Spleen (tissue), 11 donors: ENCODE measurements around the gene BABAM2. TPM values are rescaled to one million over a fixed set of nuclear protein-coding genes. Genes with fewer than 3 reads are reported as not detected.

ENCODE experiments used
- DNase-seq: peaks from one replicate; pipeline ENCODE4 v3.0.0-alpha.2; 2020
- H3K27ac ChIP-seq, 8 donors: fragments of 200-600 bp; sonication (generic) in 7 of 8; 1 replicate in 4 of 8; 2 replicates in 4 of 8; pipeline versions ENCODE4 v1.5.0 to v1.8.0; 2016 to 2021; ENCODE audit warnings: inconsistent platforms in 4 of 8, mild to moderate bottlenecking in 4 of 8, moderate library complexity in 1 of 8
- H3K27me3 ChIP-seq, 7 donors: fragments of 200-600 bp; sonication (generic) in 6 of 7; replicated peaks in 1 of 7; 1 replicate in 4 of 7; 2 replicates in 3 of 7; pipeline versions ENCODE4 v1.5.0 to v1.8.0; 2016 to 2021; ENCODE audit warnings: inconsistent platforms in 3 of 7, mild to moderate bottlenecking in 1 of 7
- H3K36me3 ChIP-seq, 6 donors: fragments of 200-600 bp; sonication (generic) in 5 of 6; 1 replicate in 4 of 6; 2 replicates in 2 of 6; pipeline versions ENCODE4 v1.5.0 to v1.8.0; 2016 to 2021; ENCODE audit warnings: inconsistent platforms in 2 of 6
- H3K4me1 ChIP-seq, 6 donors: fragments of 200-600 bp; sonication (generic) in 5 of 6; 1 replicate in 3 of 6; 2 replicates in 3 of 6; pipeline versions ENCODE4 v1.5.0 to v1.8.0; 2016 to 2021; ENCODE audit warnings: inconsistent platforms in 3 of 6
- H3K4me3 ChIP-seq, 8 donors: fragments of 200-600 bp; sonication (generic) in 7 of 8; 1 replicate in 4 of 8; 2 replicates in 4 of 8; pipeline versions ENCODE4 v1.5.0 to v1.8.0; 2016 to 2021; ENCODE audit warnings: inconsistent platforms in 4 of 8, mild to moderate bottlenecking in 4 of 8, moderate library complexity in 2 of 8
- H3K9me3 ChIP-seq, 8 donors: fragments of 200-600 bp; sonication (generic) in 7 of 8; 1 replicate in 4 of 8; 2 replicates in 4 of 8; pipeline versions ENCODE4 v1.5.0 to v1.8.0; 2016 to 2021; ENCODE audit warnings: inconsistent platforms in 4 of 8
- CTCF ChIP-seq, 11 experiments: fragments of 200-600 bp in 7 of 11; fragments of 450-650 bp in 4 of 11; sonication (generic) in 4 of 11; IDR thresholded peaks in 8 of 11; conservative IDR thresholded peaks in 3 of 11; 1 replicate in 7 of 11; 2 replicates in 4 of 11; pipeline versions ENCODE4 v1.4.0 to v1.8.0; 2016 to 2021; ENCODE audit warnings: antibody characterized with exemption in 11 of 11, inconsistent platforms in 4 of 11, mild to moderate bottlenecking in 1 of 11
- POLR2A ChIP-seq, 3 donors: fragments of 450-650 bp; IDR thresholded peaks; one replicate each; pipeline ENCODE4 v1.5.1; 2017; ENCODE audit warnings: antibody characterized with exemption in 3 of 3, mild to moderate bottlenecking in 1 of 3
- POLR2AphosphoS5 ChIP-seq, 3 donors: sonication (generic); formaldehyde crosslinking; IDR thresholded peaks; one replicate each; pipeline ENCODE4 v1.5.1; 2017; ENCODE audit warnings: antibody characterized with exemption in 3 of 3
- WGBS, 5 donors: extraction: QIAGEN DNeasy Blood & Tissue Kit in 3 of 5; methylation state at CpG; one replicate each; pipeline versions ENCODE4 v1.1.5 to v1.1.7; 2013 to 2018; 5-methylcytosine and 5-hydroxymethylcytosine counted together
- intact Hi-C: fragments of 100-400 bp; cut with DNase I; formaldehyde crosslinking; loops from one replicate; pipeline ENCODE4 v1.15.0; 2023; ENCODE audit warnings: low total_unique reads
- polyA plus RNA-seq, 3 donors: library from polyadenylated mRNA; stranded (reverse); fragments of 200-250 nt; gene quantifications; one replicate each; pipeline ENCODE4 v1.2.1, GENCODE V29; 2013
- total RNA-seq, 7 donors: library from RNA; depleted of rRNA in 3 of 7; stranded (reverse); fragments of >200 nt in 3 of 7; fragmentation: NEBNext Ultra II Directional in 4 of 7; extraction: Animal tissue kit (Norgen Biotek cat#: 25700) in 4 of 7; gene quantifications; one replicate each; pipeline versions ENCODE4 v1.1.0 to v1.2.1, GENCODE V29; 2016 to 2021
- donor health status: healthy with polysubstance abuse.
- donor health status: DM: no; HTN: no; CAD: no; lungs with moderate emphysema.
- donor health status: DM: no; HTN: no; CAD: no.
- donor health status: Bipolar disorder and iron deficiency.
- donor health status: healthy.
- donor health status: DM: no; HTN: no; CAD: no.
- donor health status: DM: yes; HTN: yes; CAD: no.

BABAM2 gene
- total and polyA plus RNA-seq, 10 donors, result 16.1 to 70.1 (median 55.0) TPM

DNA sequence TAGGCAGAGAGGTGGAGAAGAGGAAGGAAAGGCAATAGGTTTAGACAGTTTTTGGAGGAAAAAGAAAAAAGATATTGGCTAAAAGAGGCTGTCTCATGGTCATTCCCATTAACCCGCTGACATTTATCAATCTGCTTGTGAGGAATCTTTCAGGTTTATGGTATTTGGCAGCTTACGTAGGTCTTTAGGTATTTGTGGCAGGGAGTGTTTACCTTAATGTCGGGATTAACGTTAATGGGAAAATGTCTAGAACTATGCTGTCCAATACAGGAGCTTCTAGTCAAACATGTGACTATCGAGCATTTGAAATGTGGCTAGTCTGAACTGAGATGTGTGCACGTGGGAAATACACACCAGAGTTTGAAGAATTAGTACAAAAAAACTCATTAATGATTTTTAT, 144.2 kb downstream of the BABAM2 start:
- no peak overlapping the region for H3K27ac ChIP-seq
- H3K4me1 ChIP-seq, result peaks cover 0 to 5% (median 0%) of the 10 kb centered on the region in 6 donors
- no peak overlapping the region for H3K4me3 ChIP-seq
- H3K36me3 ChIP-seq, result no peaks in the 10 kb centered on the region
- WGBS, 5 donors, result 96 to 98% (median 97%) methylated on average over 6 of the region's 6 CpGs
- DNase-seq, result no peak
- intact Hi-C loops, result no loop called here
- no peaks in the 10 kb centered on the region for H3K27me3 ChIP-seq
- H3K9me3 ChIP-seq, result no peaks in the 10 kb centered on the region
- no peak for TF ChIP-seq CTCF (IDR thresholded peaks at IDR 0.05 in 8 of 11, conservative IDR thresholded peaks at IDR 0.05 in 3 of 11)
- no peak for TF ChIP-seq POLR2AphosphoS5 (IDR thresholded peaks at IDR 0.05)
- TF ChIP-seq POLR2A (IDR thresholded peaks at IDR 0.05), result no peak

DNA sequence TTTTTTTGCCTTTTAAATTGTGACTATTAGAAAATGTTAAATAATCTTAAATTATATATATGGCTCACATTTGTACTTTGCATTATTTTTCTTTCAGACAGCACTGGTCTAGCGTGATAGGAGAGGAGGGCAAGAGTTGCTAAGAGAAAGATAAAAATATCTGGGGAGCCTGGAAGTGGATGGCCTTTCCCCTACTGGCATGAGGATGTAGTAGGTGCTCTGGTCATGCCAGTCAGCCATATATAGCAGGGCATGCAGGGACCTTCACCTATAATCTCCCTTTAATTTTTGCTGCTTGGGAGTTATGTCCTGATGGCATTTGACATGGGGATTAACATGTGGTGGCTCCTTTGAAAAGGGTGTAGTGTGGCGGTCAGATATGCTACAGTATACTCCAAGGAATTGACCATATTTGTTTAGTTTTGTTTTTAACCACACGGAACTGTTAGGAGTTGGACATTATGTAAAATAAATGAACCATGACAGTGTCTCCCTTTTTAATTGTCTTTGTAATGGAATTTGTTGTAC, 144.7 kb downstream of the BABAM2 start:
- Histone ChIP-seq H3K27ac (peak overlapping the region in 3 of 8 donors; percentile 1 to 30 (median 9)), H3K4me1 (peaks cover 0 to 5% (median 0%) of the 10 kb centered on the region in 6 donors), H3K36me3 (no peaks in the 10 kb centered on the region), H3K27me3 (no peaks in the 10 kb centered on the region), H3K4me3 (no peak overlapping the region), H3K9me3 (no peaks in the 10 kb centered on the region)
- intact Hi-C loops, result no loop called here
- WGBS, 5 donors, result 81 to 90% (median 84%) methylated on average over 3 of the region's 3 CpGs
- DNase-seq, result no peak
- TF ChIP-seq POLR2A (IDR thresholded peaks at IDR 0.05) (no peak), CTCF (IDR thresholded peaks at IDR 0.05 in 8 of 11, conservative IDR thresholded peaks at IDR 0.05 in 3 of 11) (no peak), POLR2AphosphoS5 (IDR thresholded peaks at IDR 0.05) (no peak)

GRCh38 chr2:28035816-28036215, 145.3 kb downstream of the BABAM2 start:
- no peaks in the 10 kb centered on the region for H3K36me3 ChIP-seq
- TF ChIP-seq POLR2A (IDR thresholded peaks at IDR 0.05) (no peak), CTCF (IDR thresholded peaks at IDR 0.05 in 8 of 11, conservative IDR thresholded peaks at IDR 0.05 in 3 of 11) (no peak), POLR2AphosphoS5 (IDR thresholded peaks at IDR 0.05) (peak in 1 of 3 donors; percentile 10)
- H3K27ac ChIP-seq, result peak overlapping the region in 4 of 8 donors; percentile 2 to 30 (median 8)
- intact Hi-C loops, result no loop called here
- no peaks in the 10 kb centered on the region for H3K9me3 ChIP-seq
- H3K27me3 ChIP-seq, result no peaks in the 10 kb centered on the region
- H3K4me1 ChIP-seq, result peaks cover 0 to 5% (median 0%) of the 10 kb centered on the region in 6 donors
- WGBS, 5 donors, result 63 to 81% (median 74%) methylated on average over 4 of the region's 4 CpGs
- no peak for DNase-seq
- no peak overlapping the region for H3K4me3 ChIP-seq

- WGBS, 5 donors, result 61 to 79% (median 75%) methylated on average over 1 of the region's 1 CpG
- intact Hi-C loops, result no loop called here
- H3K27me3 ChIP-seq, result no peaks in the 10 kb centered on the region
- H3K27ac ChIP-seq, result peak overlapping the region in 3 of 8 donors; percentile 2 to 9 (median 6)
- H3K36me3 ChIP-seq, result no peaks in the 10 kb centered on the region
- no peak overlapping the region for H3K4me3 ChIP-seq
- no peaks in the 10 kb centered on the region for H3K9me3 ChIP-seq
- peaks cover 0 to 5% (median 0%) of the 10 kb centered on the region in 6 donors for H3K4me1 ChIP-seq
- DNase-seq, result no peak
- TF ChIP-seq POLR2A (IDR thresholded peaks at IDR 0.05), result no peak
- TF ChIP-seq POLR2AphosphoS5 (IDR thresholded peaks at IDR 0.05), result no peak
- TF ChIP-seq CTCF (IDR thresholded peaks at IDR 0.05 in 8 of 11, conservative IDR thresholded peaks at IDR 0.05 in 3 of 11), result no peak
Observed at GRCh38 chr2:28036307-28036706, 145.8 kb downstream of the BABAM2 start.
